GM23338 (cell line): Measurements from ENCODE around the gene DTWD1. TPM values are rescaled to one million over a fixed set of nuclear protein-coding genes. Genes with fewer than 3 reads are reported as not detected.

ENCODE experiments used
- ATAC-seq: fragments of 200-7000 bp; cut with Tn5 transposase; 3 replicates; pipeline ENCODE4 v1.9.1; 2020
- DNase-seq: peaks from one replicate; pipeline ENCODE4 v3.0.0-alpha.2; 2015; ENCODE audit warnings: low spot score
- H2AFZ ChIP-seq: fragments of 200-600 bp; sonication (generic); 2 replicates; pipeline ENCODE4 v1.8.0; 2016; ENCODE audit warnings: antibody characterized with exemption, mild to moderate bottlenecking, moderate library complexity
- H3F3A ChIP-seq: fragments of 200-600 bp; sonication (generic); replicated peaks from 2 replicates; pipeline ENCODE4 v1.8.0; 2017; ENCODE audit warnings: antibody characterized with exemption, mixed run types, low read depth
- H3K27ac ChIP-seq: fragments of 200-600 bp; sonication (generic); 2 replicates; pipeline ENCODE4 v1.6.1; 2016; ENCODE audit warnings: low read depth
- H3K27me3 ChIP-seq: fragments of 200-600 bp; sonication (generic); 2 replicates; pipeline ENCODE4 v1.8.0; 2016; ENCODE audit warnings: mild to moderate bottlenecking, mixed run types, moderate library complexity; ENCODE audit not compliant: insufficient read depth
- H3K36me3 ChIP-seq: fragments of 200-600 bp; sonication (generic); 2 replicates; pipeline ENCODE4 v1.8.0; 2016; ENCODE audit warnings: mild to moderate bottlenecking; ENCODE audit not compliant: insufficient read depth
- H3K4me1 ChIP-seq: fragments of 200-600 bp; sonication (generic); 2 replicates; pipeline ENCODE4 v1.8.0; 2016; ENCODE audit warnings: mild to moderate bottlenecking, moderate library complexity; ENCODE audit not compliant: insufficient read depth
- H3K4me2 ChIP-seq: fragments of 200-600 bp; sonication (generic); 2 replicates; pipeline ENCODE4 v1.7.1; 2017; ENCODE audit warnings: mixed run types
- H3K4me3 ChIP-seq: fragments of 200-600 bp; sonication (generic); 2 replicates; pipeline ENCODE4 v1.6.1; 2016; ENCODE audit warnings: mixed run types
- H3K79me2 ChIP-seq: fragments of 200-600 bp; sonication (generic); replicated peaks from 2 replicates; pipeline ENCODE4 v1.8.0; 2017; ENCODE audit warnings: mild to moderate bottlenecking; ENCODE audit not compliant: insufficient read depth
- H3K9me2 ChIP-seq: fragments of 200-600 bp; sonication (generic); 2 replicates; pipeline ENCODE4 v1.8.0; 2017; ENCODE audit not compliant: insufficient read depth
- H4K20me1 ChIP-seq: fragments of 200-600 bp; sonication (generic); replicated peaks from 2 replicates; pipeline ENCODE4 v1.8.0; 2017; ENCODE audit warnings: mild to moderate bottlenecking; ENCODE audit not compliant: insufficient read depth
- H3K27ac Mint-ChIP-seq: 2 replicates; pipeline ENCODE4 v1.8.0; 2020; ENCODE audit warnings: inconsistent platforms, mild to moderate bottlenecking, moderate library complexity, mixed read lengths
- H3K27me3 Mint-ChIP-seq: 3 replicates; pipeline ENCODE4 v1.8.0; 2022; ENCODE audit warnings: low read depth, mild to moderate bottlenecking, moderate library complexity, mixed read lengths, inconsistent platforms; ENCODE audit not compliant: insufficient read depth, poor library complexity
- H3K36me3 Mint-ChIP-seq: 3 replicates; pipeline ENCODE4 v1.8.0; 2021; ENCODE audit warnings: low read depth, mild to moderate bottlenecking, inconsistent platforms, moderate library complexity, mixed read lengths
- H3K4me1 Mint-ChIP-seq: 3 replicates; pipeline ENCODE4 v1.8.0; 2020; ENCODE audit warnings: mild to moderate bottlenecking, inconsistent platforms, mixed read lengths
- H3K4me3 Mint-ChIP-seq: 3 replicates; pipeline ENCODE4 v1.8.0; 2021; ENCODE audit warnings: moderate library complexity, mild to moderate bottlenecking, inconsistent platforms, mixed read lengths
- H3K9me3 Mint-ChIP-seq: 3 replicates; pipeline ENCODE4 v1.8.0; 2020; ENCODE audit warnings: moderate library complexity, mild to moderate bottlenecking, inconsistent platforms, mixed read lengths
- CREB1 ChIP-seq: fragments of 250-450 bp; sonication (Bioruptor Pico); IDR thresholded peaks from 2 replicates; pipeline ENCODE4 v1.5.0; 2020; ENCODE audit warnings: low read depth, mild to moderate bottlenecking, moderate library complexity
- CTCF ChIP-seq, 2 experiments: fragments of 200-600 bp in 1 of 2; sonication (generic) in 1 of 2; conservative IDR thresholded peaks; 2 replicates each; pipeline versions ENCODE4 v1.5.1 to v1.6.1; 2016 to 2017; ENCODE audit warnings: antibody characterized with exemption in 2 of 2, low read depth in 2 of 2, mild to moderate bottlenecking in 2 of 2, moderate library complexity in 1 of 2
- ETS1 ChIP-seq: IDR thresholded peaks from 2 replicates; pipeline ENCODE4 v1.6.1; 2016; ENCODE audit warnings: antibody characterized with exemption
- EZH2 ChIP-seq: fragments of 200-600 bp; sonication (generic); IDR thresholded peaks from one replicate; pipeline ENCODE4 v1.8.0; 2017; ENCODE audit warnings: antibody characterized with exemption, mild to moderate bottlenecking, low read depth; ENCODE audit not compliant: unreplicated experiment
- EZH2phosphoT487 ChIP-seq: fragments of 200-600 bp; sonication (generic); IDR thresholded peaks from one replicate; pipeline ENCODE4 v1.8.1; 2018; ENCODE audit warnings: antibody characterized with exemption; ENCODE audit not compliant: unreplicated experiment
- JUNB ChIP-seq: IDR thresholded peaks from one replicate; pipeline ENCODE4 v1.6.1; 2016; ENCODE audit warnings: antibody characterized with exemption; ENCODE audit not compliant: unreplicated experiment
- NANOG ChIP-seq: IDR thresholded peaks from 2 replicates; pipeline ENCODE4 v1.6.1; 2016; ENCODE audit warnings: antibody characterized with exemption, borderline replicate concordance
- POLR2AphosphoS5 ChIP-seq: IDR thresholded peaks from 2 replicates; pipeline ENCODE4 v1.6.1; 2016; ENCODE audit warnings: antibody characterized with exemption, low read depth
- STAT1 ChIP-seq: IDR thresholded peaks from one replicate; pipeline ENCODE4 v1.6.1; 2016; ENCODE audit warnings: antibody characterized with exemption; ENCODE audit not compliant: unreplicated experiment
- ZNF114 ChIP-seq: fragments of 250-450 bp; sonication (Bioruptor Pico); IDR thresholded peaks from 2 replicates; pipeline ENCODE4 v1.5.0; 2020; ENCODE audit warnings: mild to moderate bottlenecking, moderate library complexity
- ZNF331 ChIP-seq: fragments of 250-450 bp; sonication (Bioruptor Pico); IDR thresholded peaks from 2 replicates; pipeline ENCODE4 v1.5.0; 2020; ENCODE audit warnings: low read depth, mild to moderate bottlenecking, moderate library complexity
- polyA plus RNA-seq: library from polyadenylated mRNA; unstranded; fragments of >200 nt; fragmentation: Nextera tagmentation; extraction: Ambion mirVana; gene quantifications from 2 replicates; pipeline ENCODE4 v1.2.1, GENCODE V29; 2016
- total RNA-seq: library from RNA; depleted of rRNA; stranded (reverse); fragments of >200 nt; shearing (Covaris generic); gene quantifications from 2 replicates; pipeline ENCODE4 v1.2.3, GENCODE V29; 2014
- TF ChIP-seq, protein P1 (sequence below): fragments of 250-450 bp; sonication (Bioruptor Pico); IDR thresholded peaks from 2 replicates; pipeline ENCODE4 v1.5.0; 2020; ENCODE audit warnings: mild to moderate bottlenecking, moderate library complexity
- TF ChIP-seq, protein P2 (sequence below): IDR thresholded peaks from one replicate; pipeline ENCODE4 v1.6.1; 2018; ENCODE audit warnings: antibody characterized with exemption; ENCODE audit not compliant: unreplicated experiment

DTWD1 gene
- total and polyA plus RNA-seq, 2 experiments from 2014 or later: 28.4 to 45.2 TPM

DNA sequence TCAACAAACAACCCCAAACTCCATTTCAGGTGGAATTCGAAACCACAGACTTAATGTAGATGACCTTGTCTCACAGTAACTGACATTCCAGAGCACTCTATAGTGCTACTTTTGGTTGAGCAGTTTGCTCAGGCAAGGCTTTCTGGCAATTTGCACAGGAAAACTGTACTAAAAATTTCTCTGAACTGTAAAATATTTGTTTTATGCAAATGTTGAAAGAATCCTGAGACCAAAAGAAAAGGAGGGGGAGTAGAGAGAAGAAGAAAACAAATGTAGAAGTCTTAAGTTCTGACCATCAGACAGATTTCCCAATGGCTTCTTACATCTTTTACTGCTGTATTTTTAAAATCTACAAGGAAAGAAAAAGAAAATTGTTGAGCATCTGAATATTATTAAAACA lies 53.5 kb downstream of the DTWD1 start:
- H3K27ac Mint-ChIP-seq: no peak overlapping the region
- no peak overlapping the region for H3K4me3 Mint-ChIP-seq
- Histone ChIP-seq H3K36me3 (no peaks in the 10 kb centered on the region), H3K27me3 (no peaks in the 10 kb centered on the region), H3F3A (no peaks in the 10 kb centered on the region), H3K9me2 (0 out of 2 replicates have a peak, but pooled peaks cover 3% of the 10 kb centered on the region), H3K4me2 (no peak overlapping the region), H2AFZ (no peak overlapping the region), H3K27ac (no peak overlapping the region), H3K79me2 (no peaks in the 10 kb centered on the region), H3K4me3 (no peak overlapping the region), H4K20me1 (no peaks in the 10 kb centered on the region), H3K4me1 (peaks cover 8% of the 10 kb centered on the region; the same call in 1 of the 2 replicates)
- H3K36me3 Mint-ChIP-seq: no peaks in the 10 kb centered on the region
- no peak for TF ChIP-seq STAT1
- no peak for TF ChIP-seq ZNF331 (CRISPR knock-in tag)
- TF ChIP-seq ETS1: no peak
- TF ChIP-seq, protein P1, sequence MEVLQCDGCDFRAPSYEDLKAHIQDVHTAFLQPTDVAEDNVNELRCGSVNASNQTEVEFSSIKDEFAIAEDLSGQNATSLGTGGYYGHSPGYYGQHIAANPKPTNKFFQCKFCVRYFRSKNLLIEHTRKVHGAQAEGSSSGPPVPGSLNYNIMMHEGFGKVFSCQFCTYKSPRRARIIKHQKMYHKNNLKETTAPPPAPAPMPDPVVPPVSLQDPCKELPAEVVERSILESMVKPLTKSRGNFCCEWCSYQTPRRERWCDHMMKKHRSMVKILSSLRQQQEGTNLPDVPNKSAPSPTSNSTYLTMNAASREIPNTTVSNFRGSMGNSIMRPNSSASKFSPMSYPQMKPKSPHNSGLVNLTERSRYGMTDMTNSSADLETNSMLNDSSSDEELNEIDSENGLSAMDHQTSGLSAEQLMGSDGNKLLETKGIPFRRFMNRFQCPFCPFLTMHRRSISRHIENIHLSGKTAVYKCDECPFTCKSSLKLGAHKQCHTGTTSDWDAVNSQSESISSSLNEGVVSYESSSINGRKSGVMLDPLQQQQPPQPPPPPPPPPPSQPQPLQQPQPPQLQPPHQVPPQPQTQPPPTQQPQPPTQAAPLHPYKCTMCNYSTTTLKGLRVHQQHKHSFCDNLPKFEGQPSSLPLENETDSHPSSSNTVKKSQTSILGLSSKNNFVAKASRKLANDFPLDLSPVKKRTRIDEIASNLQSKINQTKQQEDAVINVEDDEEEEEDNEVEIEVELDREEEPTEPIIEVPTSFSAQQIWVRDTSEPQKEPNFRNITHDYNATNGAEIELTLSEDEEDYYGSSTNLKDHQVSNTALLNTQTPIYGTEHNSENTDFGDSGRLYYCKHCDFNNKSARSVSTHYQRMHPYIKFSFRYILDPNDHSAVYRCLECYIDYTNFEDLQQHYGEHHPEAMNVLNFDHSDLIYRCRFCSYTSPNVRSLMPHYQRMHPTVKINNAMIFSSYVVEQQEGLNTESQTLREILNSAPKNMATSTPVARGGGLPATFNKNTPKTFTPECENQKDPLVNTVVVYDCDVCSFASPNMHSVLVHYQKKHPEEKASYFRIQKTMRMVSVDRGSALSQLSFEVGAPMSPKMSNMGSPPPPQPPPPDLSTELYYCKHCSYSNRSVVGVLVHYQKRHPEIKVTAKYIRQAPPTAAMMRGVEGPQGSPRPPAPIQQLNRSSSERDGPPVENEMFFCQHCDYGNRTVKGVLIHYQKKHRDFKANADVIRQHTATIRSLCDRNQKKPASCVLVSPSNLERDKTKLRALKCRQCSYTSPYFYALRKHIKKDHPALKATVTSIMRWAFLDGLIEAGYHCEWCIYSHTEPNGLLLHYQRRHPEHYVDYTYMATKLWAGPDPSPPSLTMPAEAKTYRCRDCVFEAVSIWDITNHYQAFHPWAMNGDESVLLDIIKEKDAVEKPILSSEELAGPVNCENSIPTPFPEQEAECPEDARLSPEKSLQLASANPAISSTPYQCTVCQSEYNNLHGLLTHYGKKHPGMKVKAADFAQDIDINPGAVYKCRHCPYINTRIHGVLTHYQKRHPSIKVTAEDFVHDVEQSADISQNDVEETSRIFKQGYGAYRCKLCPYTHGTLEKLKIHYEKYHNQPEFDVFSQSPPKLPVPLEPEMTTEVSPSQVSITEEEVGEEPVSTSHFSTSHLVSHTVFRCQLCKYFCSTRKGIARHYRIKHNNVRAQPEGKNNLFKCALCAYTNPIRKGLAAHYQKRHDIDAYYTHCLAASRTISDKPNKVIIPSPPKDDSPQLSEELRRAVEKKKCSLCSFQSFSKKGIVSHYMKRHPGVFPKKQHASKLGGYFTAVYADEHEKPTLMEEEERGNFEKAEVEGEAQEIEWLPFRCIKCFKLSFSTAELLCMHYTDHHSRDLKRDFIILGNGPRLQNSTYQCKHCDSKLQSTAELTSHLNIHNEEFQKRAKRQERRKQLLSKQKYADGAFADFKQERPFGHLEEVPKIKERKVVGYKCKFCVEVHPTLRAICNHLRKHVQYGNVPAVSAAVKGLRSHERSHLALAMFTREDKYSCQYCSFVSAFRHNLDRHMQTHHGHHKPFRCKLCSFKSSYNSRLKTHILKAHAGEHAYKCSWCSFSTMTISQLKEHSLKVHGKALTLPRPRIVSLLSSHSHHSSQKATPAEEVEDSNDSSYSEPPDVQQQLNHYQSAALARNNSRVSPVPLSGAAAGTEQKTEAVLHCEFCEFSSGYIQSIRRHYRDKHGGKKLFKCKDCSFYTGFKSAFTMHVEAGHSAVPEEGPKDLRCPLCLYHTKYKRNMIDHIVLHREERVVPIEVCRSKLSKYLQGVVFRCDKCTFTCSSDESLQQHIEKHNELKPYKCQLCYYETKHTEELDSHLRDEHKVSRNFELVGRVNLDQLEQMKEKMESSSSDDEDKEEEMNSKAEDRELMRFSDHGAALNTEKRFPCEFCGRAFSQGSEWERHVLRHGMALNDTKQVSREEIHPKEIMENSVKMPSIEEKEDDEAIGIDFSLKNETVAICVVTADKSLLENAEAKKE (CRISPR knock-in tag): no peak
- TF ChIP-seq EZH2phosphoT487: no peak
- TF ChIP-seq EZH2: no peak
- no peak for TF ChIP-seq POLR2AphosphoS5
- TF ChIP-seq NANOG: no peak
- no peak for TF ChIP-seq JUNB
- TF ChIP-seq CTCF (conservative IDR thresholded peaks at IDR 0.05; ENCODE audit: low read depth in 2 of 2): no peak
- TF ChIP-seq ZNF114 (CRISPR knock-in tag): no peak
- TF ChIP-seq CREB1 (CRISPR knock-in tag): no peak
- TF ChIP-seq, protein P2, sequence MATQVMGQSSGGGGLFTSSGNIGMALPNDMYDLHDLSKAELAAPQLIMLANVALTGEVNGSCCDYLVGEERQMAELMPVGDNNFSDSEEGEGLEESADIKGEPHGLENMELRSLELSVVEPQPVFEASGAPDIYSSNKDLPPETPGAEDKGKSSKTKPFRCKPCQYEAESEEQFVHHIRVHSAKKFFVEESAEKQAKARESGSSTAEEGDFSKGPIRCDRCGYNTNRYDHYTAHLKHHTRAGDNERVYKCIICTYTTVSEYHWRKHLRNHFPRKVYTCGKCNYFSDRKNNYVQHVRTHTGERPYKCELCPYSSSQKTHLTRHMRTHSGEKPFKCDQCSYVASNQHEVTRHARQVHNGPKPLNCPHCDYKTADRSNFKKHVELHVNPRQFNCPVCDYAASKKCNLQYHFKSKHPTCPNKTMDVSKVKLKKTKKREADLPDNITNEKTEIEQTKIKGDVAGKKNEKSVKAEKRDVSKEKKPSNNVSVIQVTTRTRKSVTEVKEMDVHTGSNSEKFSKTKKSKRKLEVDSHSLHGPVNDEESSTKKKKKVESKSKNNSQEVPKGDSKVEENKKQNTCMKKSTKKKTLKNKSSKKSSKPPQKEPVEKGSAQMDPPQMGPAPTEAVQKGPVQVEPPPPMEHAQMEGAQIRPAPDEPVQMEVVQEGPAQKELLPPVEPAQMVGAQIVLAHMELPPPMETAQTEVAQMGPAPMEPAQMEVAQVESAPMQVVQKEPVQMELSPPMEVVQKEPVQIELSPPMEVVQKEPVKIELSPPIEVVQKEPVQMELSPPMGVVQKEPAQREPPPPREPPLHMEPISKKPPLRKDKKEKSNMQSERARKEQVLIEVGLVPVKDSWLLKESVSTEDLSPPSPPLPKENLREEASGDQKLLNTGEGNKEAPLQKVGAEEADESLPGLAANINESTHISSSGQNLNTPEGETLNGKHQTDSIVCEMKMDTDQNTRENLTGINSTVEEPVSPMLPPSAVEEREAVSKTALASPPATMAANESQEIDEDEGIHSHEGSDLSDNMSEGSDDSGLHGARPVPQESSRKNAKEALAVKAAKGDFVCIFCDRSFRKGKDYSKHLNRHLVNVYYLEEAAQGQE: no peak
- no peaks in the 10 kb centered on the region for H3K9me3 Mint-ChIP-seq
- no peaks in the 10 kb centered on the region for H3K27me3 Mint-ChIP-seq
- DNase-seq (no peak), ATAC-seq (peak; percentile 38; the same call in 1 of the 3 replicates)
- H3K4me1 Mint-ChIP-seq: peaks cover 16% of the 10 kb centered on the region
